Stimulated activated CD4-positive, alpha-beta T cell treated with anti-CD3 and anti-CD28 coated beads, Interleukin-1b, Interleukin-23, amount 100 ng/mL, for 24 hours (primary cell): Measurements from ENCODE around the gene DHX34.
"Not testable (repeated sequence)": the region's sequence is repeated elsewhere in the genome, so short reads cannot be mapped to it uniquely, and the experiment has no call there.

ENCODE experiments used
- DNase-seq, 4 experiments: peaks; one replicate each; pipeline ENCODE4 v3.0.0-alpha.2; 2020; ENCODE audit warnings: low read depth in 4 of 4, low spot score in 1 of 4

Gene DHX34

GRCh38 chr19:47388721-47389120, 39.6 kb downstream of the DHX34 start:
- not testable (repeated sequence) for DNase-seq

DNA sequence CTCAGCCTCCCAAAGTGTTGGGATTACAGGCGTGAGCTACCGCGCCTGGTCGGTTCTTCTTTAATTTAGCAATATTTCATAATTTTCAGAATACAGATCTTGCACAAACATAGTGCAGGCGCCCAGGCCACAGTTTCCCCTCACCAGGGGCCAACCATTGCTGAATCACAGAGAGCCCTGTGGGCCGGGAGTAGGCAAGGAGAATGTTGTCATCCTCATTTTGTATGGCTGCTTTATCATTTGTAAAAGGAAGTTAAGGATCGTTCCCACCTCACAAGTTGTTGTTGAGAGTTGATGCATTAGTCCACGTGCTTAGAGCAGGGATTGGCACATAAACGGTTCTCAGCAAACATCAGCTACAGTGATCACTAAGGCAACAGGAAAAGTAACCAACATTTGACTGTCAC, 40.0 kb downstream of the DHX34 start:
- no peak for DNase-seq

- no peak for DNase-seq
Observed at GRCh38 chr19:47390533-47391488, 41.7 kb downstream of the DHX34 start.

GRCh38 chr19:47391510-47392223, 42.6 kb downstream of the DHX34 start:
- DNase-seq: peak; percentile 71 to 86 (median 78)

DNA sequence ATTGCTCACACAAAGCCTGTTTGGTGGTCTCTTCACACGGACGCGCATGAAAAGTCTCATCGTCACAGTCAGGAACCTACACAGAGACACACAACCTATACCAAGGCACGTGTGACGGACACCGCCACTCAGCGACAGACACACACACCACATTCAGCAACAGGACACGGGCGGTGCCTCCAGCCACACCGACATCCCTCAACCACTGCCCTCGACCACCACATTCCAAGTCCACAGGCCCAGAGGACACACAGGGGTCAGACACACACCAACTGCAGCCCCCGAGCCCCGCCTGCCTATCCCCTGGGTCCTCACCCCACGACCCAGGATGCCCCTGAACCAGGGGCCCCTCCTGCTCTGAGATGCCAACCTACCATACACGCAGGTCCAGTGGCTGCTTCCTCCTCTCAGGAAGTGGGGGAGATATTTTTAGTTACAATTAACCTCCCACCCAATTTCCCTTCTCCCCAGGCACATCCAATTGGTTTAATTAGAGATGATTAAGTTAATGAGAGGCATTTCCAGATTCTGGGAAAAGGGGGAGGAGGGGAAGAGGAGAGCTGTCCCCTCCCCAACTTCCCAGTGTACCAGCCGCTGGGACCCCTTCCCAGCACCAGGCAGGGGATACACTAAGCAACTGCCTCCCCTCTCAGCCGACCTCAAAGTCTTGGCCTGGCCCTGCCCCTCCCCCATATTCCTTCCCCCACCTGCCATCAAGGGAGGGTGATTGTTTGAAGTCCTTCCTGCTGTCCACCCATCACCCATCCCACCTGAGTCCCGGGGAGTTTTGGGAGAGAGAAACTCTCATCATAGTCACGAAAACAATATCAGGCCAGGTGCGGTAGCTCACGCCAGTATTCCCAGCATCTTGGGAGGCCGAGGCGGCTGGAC, 49.8 kb downstream of the DHX34 start:
- DNase-seq: no peak

DNA sequence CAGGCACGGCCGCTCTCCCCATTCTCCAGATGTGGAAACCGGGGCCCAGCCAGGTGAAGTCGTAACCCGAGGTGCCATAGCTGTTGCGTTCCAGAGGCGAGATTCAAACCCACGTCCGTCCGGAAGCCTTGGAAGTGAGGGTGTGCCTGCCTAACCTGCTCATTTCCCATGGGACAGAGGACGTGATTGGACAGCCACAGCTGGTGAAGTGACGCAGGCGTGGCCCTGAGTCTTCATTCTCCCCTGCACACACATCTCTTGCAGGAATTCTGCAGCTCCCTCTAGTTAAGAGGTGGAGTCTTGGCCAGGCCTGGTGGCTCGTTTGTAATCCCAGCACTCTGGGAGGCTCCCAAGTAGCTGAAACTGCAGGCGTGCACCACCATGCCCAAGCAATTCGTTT, 53.4 kb downstream of the DHX34 start:
- no peak for DNase-seq

- no peak for DNase-seq
Observed at GRCh38 chr19:47404334-47405196, 55.5 kb downstream of the DHX34 start.

- no peak for DNase-seq
Observed at GRCh38 chr19:47405197-47405550, 56.1 kb downstream of the DHX34 start.

- DNase-seq: no peak
Observed at GRCh38 chr19:47405854-47406417, 56.8 kb downstream of the DHX34 start.

GRCh38 chr19:47406711-47407416, 57.7 kb downstream of the DHX34 start:
- DNase-seq: no peak

- no peak for DNase-seq
Observed at GRCh38 chr19:47407417-47407774, 58.3 kb downstream of the DHX34 start.

DNA sequence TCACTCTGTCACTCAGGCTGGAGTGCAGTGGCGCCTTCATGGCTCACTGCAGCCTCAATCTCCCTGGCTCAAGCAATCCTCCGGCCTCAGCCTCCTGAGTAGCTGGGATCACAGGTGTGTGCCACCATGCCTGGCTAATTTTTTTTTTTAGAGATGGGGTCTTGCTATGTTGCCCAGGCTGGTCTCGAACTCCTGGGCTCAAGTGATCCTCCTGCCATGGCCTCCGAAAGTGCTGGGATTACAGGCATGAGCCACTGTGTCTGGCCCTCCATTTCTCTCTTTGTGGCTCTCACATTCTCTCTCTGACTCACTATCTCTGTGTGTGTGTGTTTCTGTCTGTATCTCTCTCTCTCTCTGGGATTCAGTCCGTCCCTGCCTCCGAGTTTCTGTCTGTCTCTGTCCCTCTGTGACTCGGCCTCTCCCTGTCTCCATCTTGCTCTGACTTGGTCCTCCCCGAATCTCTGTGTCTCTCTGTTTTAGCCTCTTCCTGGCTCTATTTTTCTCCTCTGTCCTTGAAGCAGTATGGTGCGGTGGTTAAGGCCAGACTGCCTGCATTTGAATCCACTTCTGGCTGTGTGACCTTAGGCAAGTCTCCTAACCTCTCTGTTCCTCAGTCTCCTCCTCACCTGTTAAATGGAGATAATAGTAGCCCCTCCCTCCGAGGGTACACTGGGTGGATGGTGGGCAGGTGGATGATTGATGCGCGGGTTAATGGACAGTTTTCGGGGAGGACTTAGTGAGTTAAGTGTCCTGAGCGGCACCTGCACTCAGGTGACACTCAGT, 59.2 kb downstream of the DHX34 start:
- DNase-seq: no peak

DNA sequence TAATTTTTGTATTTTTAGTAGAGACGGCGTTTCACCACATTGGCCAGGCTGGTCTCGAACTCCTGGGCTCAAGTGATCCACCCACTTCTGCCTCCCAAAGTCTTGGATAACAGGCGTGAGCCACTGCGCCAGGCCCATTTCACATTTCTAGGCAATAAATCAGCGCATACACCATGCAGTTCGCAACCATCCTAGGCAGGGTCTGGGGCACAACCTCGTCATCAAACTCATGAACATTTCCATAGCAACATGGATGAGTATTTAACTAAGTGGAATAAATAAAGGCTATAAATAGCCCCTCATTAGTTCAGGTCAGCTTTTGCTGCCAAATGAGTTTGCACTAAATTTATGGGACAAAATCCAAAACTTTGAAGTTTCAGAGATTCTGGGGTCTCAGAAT, 62.0 kb downstream of the DHX34 start:
- no peak for DNase-seq

GRCh38 chr19:47411696-47412095, 62.6 kb downstream of the DHX34 start:
- DNase-seq: not testable (repeated sequence)

GRCh38 chr19:47413941-47414340, 64.8 kb downstream of the DHX34 start:
- DNase-seq: no peak

DNA sequence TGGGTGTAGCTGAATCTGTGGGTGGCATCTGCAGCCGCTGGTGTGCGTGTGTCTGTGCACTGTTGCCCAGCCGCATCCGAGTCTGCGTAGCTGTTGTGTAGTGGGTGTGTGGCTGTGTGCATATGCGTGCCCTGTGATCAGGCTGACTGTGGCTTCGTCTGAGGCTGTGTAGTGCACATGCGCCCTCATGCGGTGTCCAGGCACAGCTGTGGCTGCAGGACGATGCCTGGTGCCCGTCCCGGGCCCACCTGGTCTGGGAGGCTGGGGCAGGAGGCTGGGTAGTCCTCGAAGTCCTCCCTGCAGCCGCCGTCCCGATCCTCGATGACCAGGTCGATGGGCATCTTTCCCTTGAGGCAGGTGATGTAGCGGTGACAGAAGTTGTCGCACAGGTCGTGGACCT, 65.4 kb downstream of the DHX34 start:
- DNase-seq: no peak

DNA sequence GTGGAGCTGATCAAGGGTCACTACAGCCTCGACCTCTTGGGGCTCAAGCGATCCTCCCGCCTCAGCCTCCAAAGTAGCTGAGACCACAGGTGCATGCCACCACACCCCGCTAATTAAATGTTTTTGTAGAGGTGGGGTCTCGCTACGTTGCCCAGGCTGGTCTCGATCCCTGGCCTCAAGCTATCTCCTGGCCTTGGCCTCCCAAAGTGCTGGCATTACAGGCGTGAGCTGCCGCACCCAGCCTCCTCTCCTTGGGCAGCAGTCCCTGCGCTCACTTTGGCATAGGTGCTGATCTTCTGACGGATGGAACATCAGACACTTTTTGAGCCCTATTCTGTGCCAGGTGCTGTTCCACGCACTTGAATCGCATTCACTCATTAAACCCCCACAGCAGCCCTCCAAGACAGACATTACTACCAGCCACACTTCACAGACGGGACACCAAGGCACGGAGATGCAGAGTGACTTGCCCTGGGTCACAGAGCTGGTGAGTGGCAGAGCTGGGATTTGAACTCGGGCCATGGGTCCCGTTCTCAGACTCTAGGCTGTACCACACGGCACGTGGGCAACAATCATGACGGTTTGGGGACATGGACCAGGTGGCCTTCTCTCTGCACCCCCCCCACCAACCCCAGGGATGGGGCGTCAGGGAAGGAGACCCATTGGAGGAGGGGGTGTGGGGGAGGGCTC, 67.0 kb downstream of the DHX34 start:
- DNase-seq: no peak

- no peak for DNase-seq
Observed at GRCh38 chr19:47416643-47416985, 67.5 kb downstream of the DHX34 start.
